Uterus (tissue), 2 donors: Measurements from ENCODE around the gene DNAH8.

Experiments used
- POLR2A ChIP-seq, 2 donors: fragments of 450-650 bp; IDR thresholded peaks; one replicate each; pipeline ENCODE4 v1.6.1; 2016; ENCODE audit warnings: antibody characterized with exemption in 2 of 2, mild to moderate bottlenecking in 1 of 2, moderate library complexity in 1 of 2
- TF ChIP-seq, protein P1 (sequence below), 4 experiments: fragments of 200-600 bp in 2 of 4; fragments of 450-650 bp in 2 of 4; sonication (generic) in 2 of 4; IDR thresholded peaks; one replicate each; pipeline ENCODE4 v1.5.1; 2016 to 2019; ENCODE audit warnings: antibody characterized with exemption in 4 of 4, mild to moderate bottlenecking in 2 of 4, moderate library complexity in 1 of 4

GRCh38 chr6:38806271-38806670 lies 91.2 kb downstream of the DNAH8 start:
- TF ChIP-seq, protein P1, sequence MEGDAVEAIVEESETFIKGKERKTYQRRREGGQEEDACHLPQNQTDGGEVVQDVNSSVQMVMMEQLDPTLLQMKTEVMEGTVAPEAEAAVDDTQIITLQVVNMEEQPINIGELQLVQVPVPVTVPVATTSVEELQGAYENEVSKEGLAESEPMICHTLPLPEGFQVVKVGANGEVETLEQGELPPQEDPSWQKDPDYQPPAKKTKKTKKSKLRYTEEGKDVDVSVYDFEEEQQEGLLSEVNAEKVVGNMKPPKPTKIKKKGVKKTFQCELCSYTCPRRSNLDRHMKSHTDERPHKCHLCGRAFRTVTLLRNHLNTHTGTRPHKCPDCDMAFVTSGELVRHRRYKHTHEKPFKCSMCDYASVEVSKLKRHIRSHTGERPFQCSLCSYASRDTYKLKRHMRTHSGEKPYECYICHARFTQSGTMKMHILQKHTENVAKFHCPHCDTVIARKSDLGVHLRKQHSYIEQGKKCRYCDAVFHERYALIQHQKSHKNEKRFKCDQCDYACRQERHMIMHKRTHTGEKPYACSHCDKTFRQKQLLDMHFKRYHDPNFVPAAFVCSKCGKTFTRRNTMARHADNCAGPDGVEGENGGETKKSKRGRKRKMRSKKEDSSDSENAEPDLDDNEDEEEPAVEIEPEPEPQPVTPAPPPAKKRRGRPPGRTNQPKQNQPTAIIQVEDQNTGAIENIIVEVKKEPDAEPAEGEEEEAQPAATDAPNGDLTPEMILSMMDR (IDR thresholded peaks at IDR 0.05) = no peak
- TF ChIP-seq POLR2A (IDR thresholded peaks at IDR 0.05) = no peak
